ENCODE measurements around the gene CIB2. TPM values are rescaled to one million over a fixed set of nuclear protein-coding genes. Genes with fewer than 3 reads are reported as not detected.

Gene CIB2
- total RNA-seq, 1 donor from 2014 or later: 1.8 TPM

- DNase-seq (ENCODE audit: low read depth): no peak
- Histone ChIP-seq H3K27me3 (ENCODE audit: control insufficient read depth, insufficient read depth, low read length) (no peaks in the 10 kb centered on the region), H3K36me3 (ENCODE audit: control insufficient read depth, insufficient read depth, low read length) (no peaks in the 10 kb centered on the region), H3K4me3 (ENCODE audit: low read depth, low read length) (peak overlapping the region; percentile 66)
- FAIRE-seq: no peak
- TF ChIP-seq CTCF (IDR thresholded peaks at IDR 0.05; ENCODE audit: insufficient read depth, low read length, severe bottlenecking): no peak
Observed at GRCh38 chr15:78148392-78149067, 17.3 kb upstream of the CIB2 start.

DNA sequence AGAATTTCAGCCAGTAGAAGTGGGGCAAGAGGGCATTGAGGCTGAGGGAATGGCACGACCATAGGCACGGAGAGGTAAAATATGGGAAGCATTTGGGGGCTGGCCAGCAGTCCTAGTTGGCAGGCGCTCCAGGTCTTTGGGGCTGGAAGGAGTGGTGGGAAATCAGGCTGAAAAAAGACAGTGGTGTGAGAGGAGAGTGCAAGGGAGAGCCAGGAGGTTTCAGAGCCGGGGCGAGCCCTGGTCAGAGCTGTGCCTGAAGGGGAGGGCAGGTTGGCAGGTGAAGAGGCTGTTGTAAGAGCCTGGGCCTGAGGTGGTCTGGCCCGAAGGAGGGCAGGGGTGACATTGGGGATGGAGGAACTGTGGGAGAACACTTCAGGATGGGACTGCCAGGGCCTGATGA, 16.3 kb upstream of the CIB2 start:
- Histone ChIP-seq H3K36me3 (ENCODE audit: control insufficient read depth, insufficient read depth, low read length) (no peaks in the 10 kb centered on the region), H3K27me3 (ENCODE audit: control insufficient read depth, insufficient read depth, low read length) (no peaks in the 10 kb centered on the region), H3K4me3 (ENCODE audit: low read depth, low read length) (no peak overlapping the region)
- FAIRE-seq (no peak), DNase-seq (ENCODE audit: low read depth) (no peak)
- no peak for TF ChIP-seq CTCF (IDR thresholded peaks at IDR 0.05; ENCODE audit: insufficient read depth, low read length, severe bottlenecking)

GRCh38 chr15:78146425-78147154, 15.3 kb upstream of the CIB2 start:
- no peaks in the 10 kb centered on the region for H3K36me3 ChIP-seq (ENCODE audit: control insufficient read depth, insufficient read depth, low read length)
- peak; percentile 63 for DNase-seq (ENCODE audit: low read depth)
- H3K27me3 ChIP-seq (ENCODE audit: control insufficient read depth, insufficient read depth, low read length): no peaks in the 10 kb centered on the region
- no peak for TF ChIP-seq CTCF (IDR thresholded peaks at IDR 0.05; ENCODE audit: insufficient read depth, low read length, severe bottlenecking)
- H3K4me3 ChIP-seq (ENCODE audit: low read depth, low read length): no peak overlapping the region
- FAIRE-seq: no peak

GRCh38 chr15:78142332-78142731, 11.1 kb upstream of the CIB2 start:
- FAIRE-seq (no peak), DNase-seq (ENCODE audit: low read depth) (no peak)
- Histone ChIP-seq H3K4me3 (ENCODE audit: low read depth, low read length) (no peak overlapping the region), H3K27me3 (ENCODE audit: control insufficient read depth, insufficient read depth, low read length) (no peaks in the 10 kb centered on the region), H3K36me3 (ENCODE audit: control insufficient read depth, insufficient read depth, low read length) (no peaks in the 10 kb centered on the region)
- TF ChIP-seq CTCF (IDR thresholded peaks at IDR 0.05; ENCODE audit: insufficient read depth, low read length, severe bottlenecking): no peak

DNA sequence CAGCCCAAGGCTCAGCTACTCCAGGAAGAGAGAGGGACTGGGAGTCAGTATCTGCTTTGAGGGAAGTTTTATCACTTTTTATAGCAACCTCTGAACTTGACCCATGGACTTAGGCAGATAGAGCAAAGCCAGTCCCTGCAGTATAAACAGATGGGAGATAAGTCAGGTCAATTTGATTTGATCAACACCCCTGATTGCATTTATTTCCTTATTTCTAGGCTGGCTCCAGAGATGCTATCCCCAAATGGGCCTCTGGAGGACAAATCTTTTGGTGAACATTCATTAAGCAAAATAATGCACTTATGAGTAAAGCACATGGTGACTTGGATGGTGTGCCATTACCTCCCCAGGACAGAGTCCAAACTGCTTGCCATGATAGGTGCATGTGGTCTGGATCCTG, 9.0 kb upstream of the CIB2 start:
- no peak for DNase-seq (ENCODE audit: low read depth)
- no peak for TF ChIP-seq CTCF (IDR thresholded peaks at IDR 0.05; ENCODE audit: insufficient read depth, low read length, severe bottlenecking)
- FAIRE-seq: no peak
- Histone ChIP-seq H3K36me3 (ENCODE audit: control insufficient read depth, insufficient read depth, low read length) (no peaks in the 10 kb centered on the region), H3K4me3 (ENCODE audit: low read depth, low read length) (no peak overlapping the region), H3K27me3 (ENCODE audit: control insufficient read depth, insufficient read depth, low read length) (no peaks in the 10 kb centered on the region)

Measured in bronchial epithelial cell (primary cell).